Measurements from ENCODE around the gene TMEM184C.

- TF ChIP-seq ZNF565 (CRISPR knock-in tag; conservative IDR thresholded peaks at IDR 0.05; ENCODE audit: low read depth) (no peak), TOX (CRISPR knock-in tag; IDR thresholded peaks at IDR 0.05; ENCODE audit: borderline replicate concordance) (no peak), GLIS3 (CRISPR knock-in tag; IDR thresholded peaks at IDR 0.05) (no peak), ZFP30 (CRISPR knock-in tag; IDR thresholded peaks at IDR 0.05) (no peak), ARNTL (CRISPR knock-in tag; IDR thresholded peaks at IDR 0.05; ENCODE audit: borderline replicate concordance, low read depth) (no peak)
- TF ChIP-seq, protein P1, sequence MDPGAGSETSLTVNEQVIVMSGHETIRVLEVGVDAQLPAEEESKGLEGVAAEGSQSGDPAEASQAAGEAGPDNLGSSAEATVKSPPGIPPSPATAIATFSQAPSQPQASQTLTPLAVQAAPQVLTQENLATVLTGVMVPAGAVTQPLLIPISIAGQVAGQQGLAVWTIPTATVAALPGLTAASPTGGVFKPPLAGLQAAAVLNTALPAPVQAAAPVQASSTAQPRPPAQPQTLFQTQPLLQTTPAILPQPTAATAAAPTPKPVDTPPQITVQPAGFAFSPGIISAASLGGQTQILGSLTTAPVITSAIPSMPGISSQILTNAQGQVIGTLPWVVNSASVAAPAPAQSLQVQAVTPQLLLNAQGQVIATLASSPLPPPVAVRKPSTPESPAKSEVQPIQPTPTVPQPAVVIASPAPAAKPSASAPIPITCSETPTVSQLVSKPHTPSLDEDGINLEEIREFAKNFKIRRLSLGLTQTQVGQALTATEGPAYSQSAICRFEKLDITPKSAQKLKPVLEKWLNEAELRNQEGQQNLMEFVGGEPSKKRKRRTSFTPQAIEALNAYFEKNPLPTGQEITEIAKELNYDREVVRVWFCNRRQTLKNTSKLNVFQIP (CRISPR knock-in tag; IDR thresholded peaks at IDR 0.05; ENCODE audit: borderline replicate concordance, low read depth) = no peak
- TF ChIP-seq, protein P2, sequence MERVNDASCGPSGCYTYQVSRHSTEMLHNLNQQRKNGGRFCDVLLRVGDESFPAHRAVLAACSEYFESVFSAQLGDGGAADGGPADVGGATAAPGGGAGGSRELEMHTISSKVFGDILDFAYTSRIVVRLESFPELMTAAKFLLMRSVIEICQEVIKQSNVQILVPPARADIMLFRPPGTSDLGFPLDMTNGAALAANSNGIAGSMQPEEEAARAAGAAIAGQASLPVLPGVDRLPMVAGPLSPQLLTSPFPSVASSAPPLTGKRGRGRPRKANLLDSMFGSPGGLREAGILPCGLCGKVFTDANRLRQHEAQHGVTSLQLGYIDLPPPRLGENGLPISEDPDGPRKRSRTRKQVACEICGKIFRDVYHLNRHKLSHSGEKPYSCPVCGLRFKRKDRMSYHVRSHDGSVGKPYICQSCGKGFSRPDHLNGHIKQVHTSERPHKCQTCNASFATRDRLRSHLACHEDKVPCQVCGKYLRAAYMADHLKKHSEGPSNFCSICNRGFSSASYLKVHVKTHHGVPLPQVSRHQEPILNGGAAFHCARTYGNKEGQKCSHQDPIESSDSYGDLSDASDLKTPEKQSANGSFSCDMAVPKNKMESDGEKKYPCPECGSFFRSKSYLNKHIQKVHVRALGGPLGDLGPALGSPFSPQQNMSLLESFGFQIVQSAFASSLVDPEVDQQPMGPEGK (CRISPR knock-in tag; IDR thresholded peaks at IDR 0.05; ENCODE audit: borderline replicate concordance) = no peak
These were observed 34.4 kb downstream of the TMEM184C start for GRCh38 chr4:147651563-147651962.
